Fibroblast of lung (primary cell): Measurements from ENCODE around the gene DLG2. TPM values are rescaled to one million over a fixed set of nuclear protein-coding genes. Genes with fewer than 3 reads are reported as not detected.

ENCODE experiments used
- DNase-seq, 2 donors: peaks; one replicate each; pipeline versions ENCODE4 v3.0.0 to v3.0.0-alpha.2; 2010; ENCODE audit warnings: low read depth in 2 of 2
- H2AFZ ChIP-seq: 2 replicates; pipeline ENCODE4 v1.5.1; 2012; ENCODE audit warnings: low read length, control low read depth, inconsistent platforms
- H3K27ac ChIP-seq: 2 replicates; pipeline ENCODE4 v1.5.1; 2011; ENCODE audit warnings: low read length, control low read depth; ENCODE audit not compliant: insufficient read depth
- H3K27me3 ChIP-seq: 2 replicates; pipeline ENCODE4 v1.5.1; 2011; ENCODE audit warnings: mild to moderate bottlenecking, low read length; ENCODE audit not compliant: control insufficient read depth, insufficient read depth
- H3K36me3 ChIP-seq: 2 replicates; pipeline ENCODE4 v1.5.1; 2011; ENCODE audit warnings: low read length; ENCODE audit not compliant: control insufficient read depth, insufficient read depth
- H3K4me1 ChIP-seq: 2 replicates; pipeline ENCODE4 v1.5.1; 2011; ENCODE audit warnings: low read length; ENCODE audit not compliant: control insufficient read depth, insufficient read depth; ENCODE audit errors: extremely low read depth
- H3K4me2 ChIP-seq: 2 replicates; pipeline ENCODE4 v1.5.1; 2011; ENCODE audit warnings: low read length, control low read depth; ENCODE audit not compliant: insufficient read depth; ENCODE audit errors: extremely low read depth
- H3K4me3 ChIP-seq, 4 experiments: fragments of 200-600 bp in 1 of 4; sonication (generic) in 1 of 4; replicated peaks in 1 of 4; 2 replicates each; pipeline ENCODE4 v1.5.1; 2011 to 2016; ENCODE audit warnings: low read length in 4 of 4, low read depth in 3 of 4, mild to moderate bottlenecking in 3 of 4, control low read depth in 2 of 4, inconsistent platforms in 1 of 4, mixed read lengths in 1 of 4; ENCODE audit not compliant: insufficient read depth in 1 of 4; ENCODE audit errors: control extremely low read depth in 1 of 4
- H3K79me2 ChIP-seq: 2 replicates; pipeline ENCODE4 v1.5.1; 2012; ENCODE audit warnings: mild to moderate bottlenecking, low read length, inconsistent platforms; ENCODE audit not compliant: control insufficient read depth, insufficient read depth
- H3K9ac ChIP-seq: 2 replicates; pipeline ENCODE4 v1.5.1; 2011; ENCODE audit warnings: mild to moderate bottlenecking, low read length, control low read depth; ENCODE audit not compliant: insufficient read depth
- H3K9me3 ChIP-seq: 2 replicates; pipeline ENCODE4 v1.5.1; 2012; ENCODE audit warnings: low read depth, low read length; ENCODE audit not compliant: control insufficient read depth, insufficient read depth
- H4K20me1 ChIP-seq: 2 replicates; pipeline ENCODE4 v1.5.1; 2011; ENCODE audit warnings: low read length; ENCODE audit not compliant: control insufficient read depth, insufficient read depth; ENCODE audit errors: extremely low read depth
- EZH2 ChIP-seq: IDR thresholded peaks from 2 replicates; pipeline ENCODE4 v1.5.1; 2012; ENCODE audit warnings: low read length, control low read depth, mild to moderate bottlenecking; ENCODE audit errors: missing control alignments
- polyA plus RNA-seq, 2 donors: library from polyadenylated mRNA; depleted of rRNA in 1 of 2; stranded (reverse) in 1 of 2; unstranded in 1 of 2; fragments of >200 nt; gene quantifications; 2 replicates each; pipeline ENCODE4 v1.2.1, GENCODE V29; 2011 to 2012; ENCODE audit warnings: missing spikeins in 1 of 2
- total RNA-seq: library from RNA; depleted of rRNA; stranded (reverse); fragments of >200 nt; gene quantifications from 2 replicates; pipeline ENCODE4 v1.2.1, GENCODE V29; 2014
- TF ChIP-seq, protein P1 (sequence below), 2 donors: IDR thresholded peaks in 1 of 2; conservative IDR thresholded peaks in 1 of 2; 1 replicate in 1 of 2; 2 replicates in 1 of 2; pipeline ENCODE4 v1.5.1; 2011 to 2012; ENCODE audit warnings: low read length in 2 of 2, control low read depth in 1 of 2, inconsistent platforms in 1 of 2, low read depth in 1 of 2, mild to moderate bottlenecking in 1 of 2

Gene DLG2
- total and polyA plus RNA-seq, 2 donors (not counting 1 experiment from before 2014, with no cell fraction given) = 0.77 to 2.3 TPM

DNA sequence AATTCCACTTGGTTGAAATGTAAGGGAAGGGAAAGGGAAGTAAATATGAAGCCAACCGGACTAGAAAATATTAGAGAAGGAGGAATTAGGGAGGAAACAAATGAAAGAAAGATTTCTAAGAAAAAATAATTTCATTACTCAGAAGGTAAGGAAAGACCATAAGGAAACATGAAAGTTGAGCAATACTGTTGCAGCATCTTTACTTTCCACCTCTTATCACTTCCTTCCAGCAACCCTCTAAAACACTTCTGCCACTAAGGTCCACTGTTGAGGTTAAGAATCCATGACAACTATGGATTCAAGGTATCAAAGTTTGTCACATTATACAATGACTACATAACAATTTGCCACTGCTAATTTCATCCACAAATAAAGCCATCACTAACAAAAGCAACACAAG lies 308.6 kb downstream of the DLG2 start:
- H3K4me3 ChIP-seq = no peak overlapping the region
- no peaks in the 10 kb centered on the region for H4K20me1 ChIP-seq
- TF ChIP-seq, protein P1, sequence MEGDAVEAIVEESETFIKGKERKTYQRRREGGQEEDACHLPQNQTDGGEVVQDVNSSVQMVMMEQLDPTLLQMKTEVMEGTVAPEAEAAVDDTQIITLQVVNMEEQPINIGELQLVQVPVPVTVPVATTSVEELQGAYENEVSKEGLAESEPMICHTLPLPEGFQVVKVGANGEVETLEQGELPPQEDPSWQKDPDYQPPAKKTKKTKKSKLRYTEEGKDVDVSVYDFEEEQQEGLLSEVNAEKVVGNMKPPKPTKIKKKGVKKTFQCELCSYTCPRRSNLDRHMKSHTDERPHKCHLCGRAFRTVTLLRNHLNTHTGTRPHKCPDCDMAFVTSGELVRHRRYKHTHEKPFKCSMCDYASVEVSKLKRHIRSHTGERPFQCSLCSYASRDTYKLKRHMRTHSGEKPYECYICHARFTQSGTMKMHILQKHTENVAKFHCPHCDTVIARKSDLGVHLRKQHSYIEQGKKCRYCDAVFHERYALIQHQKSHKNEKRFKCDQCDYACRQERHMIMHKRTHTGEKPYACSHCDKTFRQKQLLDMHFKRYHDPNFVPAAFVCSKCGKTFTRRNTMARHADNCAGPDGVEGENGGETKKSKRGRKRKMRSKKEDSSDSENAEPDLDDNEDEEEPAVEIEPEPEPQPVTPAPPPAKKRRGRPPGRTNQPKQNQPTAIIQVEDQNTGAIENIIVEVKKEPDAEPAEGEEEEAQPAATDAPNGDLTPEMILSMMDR (conservative IDR thresholded peaks at IDR 0.05 in 1 of 2, IDR thresholded peaks at IDR 0.05 in 1 of 2; ENCODE audit: low read depth in 1 of 2, low read length in 2 of 2) = no peak
- no peak for TF ChIP-seq EZH2
- DNase-seq = no peak
- no peaks in the 10 kb centered on the region for H3K79me2 ChIP-seq
- no peak overlapping the region for H3K27ac ChIP-seq
- no peak overlapping the region for H3K9ac ChIP-seq
- no peaks in the 10 kb centered on the region for H3K4me1 ChIP-seq
- H2AFZ ChIP-seq = no peak overlapping the region
- H3K27me3 ChIP-seq = no peaks in the 10 kb centered on the region
- H3K36me3 ChIP-seq = no peaks in the 10 kb centered on the region
- no peak overlapping the region for H3K4me2 ChIP-seq
- H3K9me3 ChIP-seq = no peaks in the 10 kb centered on the region

DNA sequence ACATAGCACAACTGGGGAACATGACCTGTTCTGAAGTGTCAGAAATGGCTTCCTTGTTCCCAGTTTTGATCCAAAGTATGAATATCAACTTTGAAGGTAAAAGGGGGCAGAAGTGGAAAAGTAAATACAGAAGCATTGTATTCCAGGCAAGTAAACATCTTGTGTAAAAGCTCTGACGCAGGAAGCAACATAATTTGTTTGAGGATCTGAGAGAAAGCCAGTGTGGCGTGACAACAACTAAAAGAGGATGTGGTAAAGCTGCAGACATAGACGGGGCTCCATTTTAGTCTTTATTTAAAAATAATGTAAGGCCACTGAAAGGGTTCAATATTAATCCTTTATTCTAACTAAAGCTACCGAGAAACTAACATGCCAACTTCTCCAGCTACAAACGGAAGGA lies 310.2 kb downstream of the DLG2 start:
- Histone ChIP-seq H3K9ac (no peak overlapping the region), H3K79me2 (no peaks in the 10 kb centered on the region), H2AFZ (no peak overlapping the region), H3K27ac (no peak overlapping the region), H3K36me3 (no peaks in the 10 kb centered on the region), H3K4me2 (no peak overlapping the region), H3K9me3 (no peaks in the 10 kb centered on the region), H3K27me3 (no peaks in the 10 kb centered on the region), H3K4me3 (no peak overlapping the region), H3K4me1 (no peaks in the 10 kb centered on the region), H4K20me1 (no peaks in the 10 kb centered on the region)
- TF ChIP-seq EZH2 = no peak
- TF ChIP-seq, protein P1 (conservative IDR thresholded peaks at IDR 0.05 in 1 of 2, IDR thresholded peaks at IDR 0.05 in 1 of 2; ENCODE audit: low read depth in 1 of 2, low read length in 2 of 2) = no peak
- no peak for DNase-seq

DNA sequence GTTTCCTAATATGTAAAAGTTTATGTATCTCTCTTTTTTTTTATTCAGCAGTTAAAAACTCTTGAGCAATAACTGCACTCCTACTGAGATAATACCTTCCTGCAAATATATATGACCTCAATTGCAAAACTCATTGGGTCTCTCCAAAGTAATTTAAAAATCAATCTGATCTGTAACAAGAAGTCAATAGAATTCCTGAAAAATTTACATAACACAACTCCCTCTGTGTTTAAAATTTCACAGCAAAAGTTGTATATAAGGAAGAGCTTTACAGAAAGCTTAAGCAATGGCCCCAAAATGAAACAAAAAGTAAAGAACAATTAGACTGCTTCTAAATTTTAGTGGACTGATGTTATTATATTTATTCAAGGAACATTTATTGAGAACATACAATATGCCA lies 313.4 kb downstream of the DLG2 start:
- H3K27me3 ChIP-seq = no peaks in the 10 kb centered on the region
- H2AFZ ChIP-seq = no peak overlapping the region
- no peaks in the 10 kb centered on the region for H3K9me3 ChIP-seq
- no peak overlapping the region for H3K9ac ChIP-seq
- H3K79me2 ChIP-seq = no peaks in the 10 kb centered on the region
- H3K36me3 ChIP-seq = no peaks in the 10 kb centered on the region
- H3K4me2 ChIP-seq = no peak overlapping the region
- no peak for TF ChIP-seq EZH2
- TF ChIP-seq, protein P1 (conservative IDR thresholded peaks at IDR 0.05 in 1 of 2, IDR thresholded peaks at IDR 0.05 in 1 of 2; ENCODE audit: low read depth in 1 of 2, low read length in 2 of 2) = no peak
- no peak overlapping the region for H3K4me3 ChIP-seq
- DNase-seq = no peak
- H3K27ac ChIP-seq = no peak overlapping the region
- H4K20me1 ChIP-seq = no peaks in the 10 kb centered on the region
- H3K4me1 ChIP-seq = no peaks in the 10 kb centered on the region
